Adrenal gland (tissue), 5 donors: ENCODE measurements around the gene CSPG5.

Experiments
- CTCF ChIP-seq, 6 experiments: fragments of 450-650 bp in 4 of 6; fragments of 200-600 bp in 2 of 6; sonication (generic) in 1 of 6; IDR thresholded peaks; 1 replicate in 5 of 6; 2 replicates in 1 of 6; pipeline versions ENCODE4 v1.5.1 to v1.8.0; 2016 to 2021; ENCODE audit warnings: antibody characterized with exemption in 6 of 6, mild to moderate bottlenecking in 2 of 6, moderate library complexity in 1 of 6
- POLR2A ChIP-seq, 2 donors: fragments of 450-650 bp; IDR thresholded peaks; one replicate each; pipeline ENCODE4 v1.6.1; 2017; ENCODE audit warnings: antibody characterized with exemption in 2 of 2, mild to moderate bottlenecking in 2 of 2, moderate library complexity in 1 of 2
- donor health status: DM: no; HTN: no; CAD: no.

- TF ChIP-seq CTCF (IDR thresholded peaks at IDR 0.05) (no peak), POLR2A (IDR thresholded peaks at IDR 0.05) (no peak)
These were observed 55.2 kb downstream of the CSPG5 start for GRCh38 chr3:47523310-47524073.
